A673 (cell line): ENCODE results near the gene ZP2. TPM values are rescaled to one million over a fixed set of nuclear protein-coding genes. Genes with fewer than 3 reads are reported as not detected.

Experiments
- BruUV-seq: library from RNA; stranded (reverse); fragments of 400-500 nt; replicated peaks from 2 replicates; lab custom pipeline; 2021; lab: Mats Ljungman, UMichigan
- CTCF ChIA-PET: fragments of 300-600 bp; sonication (Branson Sonifier 250); formaldehyde crosslinking; loops from one replicate; lab custom pipeline; 2022; ENCODE audit warnings: antibody characterized with exemption; lab: Charles Lee
- POLR2A ChIA-PET: fragments of 300-600 bp; sonication (Branson Sonifier 250); formaldehyde crosslinking; loops from one replicate; lab custom pipeline; 2022; ENCODE audit warnings: antibody characterized with exemption; ENCODE audit not compliant: low non-redundant PET; lab: Charles Lee
- DNase-seq: peaks from one replicate; pipeline ENCODE4 v3.0.0-alpha.2; 2015; ENCODE audit warnings: low spot score
- H3K27ac ChIP-seq: fragments of 200-600 bp; sonication (generic); 2 replicates; pipeline ENCODE4 v1.5.1; 2016; ENCODE audit warnings: mixed run types, low read depth, mild to moderate bottlenecking, mixed read lengths, antibody characterized with exemption, low read length; ENCODE audit not compliant: poor library complexity, severe bottlenecking
- H3K27me3 ChIP-seq: fragments of 200-600 bp; sonication (generic); replicated peaks from 2 replicates; pipeline ENCODE4 v1.6.1; 2017; ENCODE audit warnings: mixed run types, low read depth, mild to moderate bottlenecking, mixed read lengths, antibody characterized with exemption, low read length; ENCODE audit not compliant: insufficient read depth, poor library complexity
- H3K36me3 ChIP-seq: fragments of 200-600 bp; sonication (generic); 2 replicates; pipeline ENCODE4 v1.6.1; 2016; ENCODE audit warnings: mixed run types, mild to moderate bottlenecking, mixed read lengths, antibody characterized with exemption, low read length; ENCODE audit not compliant: insufficient read depth, poor library complexity, severe bottlenecking
- H3K4me1 ChIP-seq: fragments of 200-600 bp; sonication (generic); 2 replicates; pipeline ENCODE4 v1.6.1; 2017; ENCODE audit warnings: mixed run types, mild to moderate bottlenecking, mixed read lengths, antibody characterized with exemption, low read length; ENCODE audit not compliant: insufficient read depth, poor library complexity, severe bottlenecking
- H3K4me3 ChIP-seq: fragments of 200-600 bp; sonication (generic); 2 replicates; pipeline ENCODE4 v1.5.1; 2016; ENCODE audit warnings: low read depth, mixed run types, mild to moderate bottlenecking, mixed read lengths, low read length; ENCODE audit not compliant: poor library complexity, severe bottlenecking
- H3K9me3 ChIP-seq: fragments of 200-600 bp; sonication (generic); 2 replicates; pipeline ENCODE4 v1.6.1; 2016; ENCODE audit warnings: mixed run types, low read depth, mild to moderate bottlenecking, mixed read lengths, antibody characterized with exemption, low read length; ENCODE audit not compliant: poor library complexity, severe bottlenecking
- EZH2 ChIP-seq: fragments of 200-600 bp; sonication (generic); IDR thresholded peaks from 2 replicates; pipeline ENCODE4 v1.6.1; 2017; ENCODE audit warnings: borderline replicate concordance, low read depth, mild to moderate bottlenecking, mixed read lengths, antibody characterized with exemption, low read length; ENCODE audit not compliant: poor library complexity, severe bottlenecking
- intact Hi-C: fragments of 100-400 bp; cut with micrococcal nuclease; formaldehyde crosslinking; loops from one replicate; pipeline ENCODE4 v1.10.0; 2022; ENCODE audit not compliant: unreplicated experiment
- total RNA-seq: library from RNA; stranded (reverse); gene quantifications from 2 replicates; pipeline ENCODE4 v1.2.3, GENCODE V29; 2021
- TF ChIP-seq, protein P1 (sequence below): fragments of 300-800, 200-600 bp; sonication (generic); conservative IDR thresholded peaks from 2 replicates; pipeline ENCODE4 v1.5.1; 2017; ENCODE audit warnings: low read depth, mild to moderate bottlenecking, antibody characterized with exemption, low read length, moderate library complexity, mixed read lengths

The ZP2 gene
- total RNA-seq, 1 experiment from 2014 or later = not detected

DNA sequence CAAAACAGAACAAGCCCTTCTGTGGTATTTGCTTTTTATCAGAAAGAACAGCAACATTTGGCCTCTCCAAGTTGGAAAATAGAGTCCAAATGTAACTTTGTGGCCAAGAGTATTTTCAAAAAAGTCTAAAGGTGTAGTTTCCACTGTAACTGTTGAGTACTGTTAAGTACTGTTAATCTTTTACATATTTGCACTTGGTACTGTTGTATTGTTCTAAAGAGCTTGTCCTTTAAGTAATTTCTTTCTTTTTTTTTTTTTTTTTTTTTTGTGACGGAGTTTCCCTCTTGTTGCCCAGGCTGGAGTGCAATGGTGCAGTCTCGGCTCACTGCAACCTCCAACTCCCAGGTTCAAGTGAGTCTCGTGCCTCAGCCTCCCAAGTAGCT is 31.4 kb downstream of the ZP2 start:
- TF ChIP-seq EZH2 = no peak
- TF ChIP-seq, protein P1, sequence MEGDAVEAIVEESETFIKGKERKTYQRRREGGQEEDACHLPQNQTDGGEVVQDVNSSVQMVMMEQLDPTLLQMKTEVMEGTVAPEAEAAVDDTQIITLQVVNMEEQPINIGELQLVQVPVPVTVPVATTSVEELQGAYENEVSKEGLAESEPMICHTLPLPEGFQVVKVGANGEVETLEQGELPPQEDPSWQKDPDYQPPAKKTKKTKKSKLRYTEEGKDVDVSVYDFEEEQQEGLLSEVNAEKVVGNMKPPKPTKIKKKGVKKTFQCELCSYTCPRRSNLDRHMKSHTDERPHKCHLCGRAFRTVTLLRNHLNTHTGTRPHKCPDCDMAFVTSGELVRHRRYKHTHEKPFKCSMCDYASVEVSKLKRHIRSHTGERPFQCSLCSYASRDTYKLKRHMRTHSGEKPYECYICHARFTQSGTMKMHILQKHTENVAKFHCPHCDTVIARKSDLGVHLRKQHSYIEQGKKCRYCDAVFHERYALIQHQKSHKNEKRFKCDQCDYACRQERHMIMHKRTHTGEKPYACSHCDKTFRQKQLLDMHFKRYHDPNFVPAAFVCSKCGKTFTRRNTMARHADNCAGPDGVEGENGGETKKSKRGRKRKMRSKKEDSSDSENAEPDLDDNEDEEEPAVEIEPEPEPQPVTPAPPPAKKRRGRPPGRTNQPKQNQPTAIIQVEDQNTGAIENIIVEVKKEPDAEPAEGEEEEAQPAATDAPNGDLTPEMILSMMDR = no peak
- DNase-seq = no peak
- Histone ChIP-seq H3K36me3 (no peaks in the 10 kb centered on the region), H3K4me3 (no peak overlapping the region), H3K27ac (no peak overlapping the region), H3K27me3 (no peaks in the 10 kb centered on the region), H3K9me3 (no peaks in the 10 kb centered on the region), H3K4me1 (no peaks in the 10 kb centered on the region)
- intact Hi-C loops = no loop called here
- no TSS peak for BruUV-seq
- ChIA-PET POLR2A (no interaction called here), CTCF (no interaction called here)

DNA sequence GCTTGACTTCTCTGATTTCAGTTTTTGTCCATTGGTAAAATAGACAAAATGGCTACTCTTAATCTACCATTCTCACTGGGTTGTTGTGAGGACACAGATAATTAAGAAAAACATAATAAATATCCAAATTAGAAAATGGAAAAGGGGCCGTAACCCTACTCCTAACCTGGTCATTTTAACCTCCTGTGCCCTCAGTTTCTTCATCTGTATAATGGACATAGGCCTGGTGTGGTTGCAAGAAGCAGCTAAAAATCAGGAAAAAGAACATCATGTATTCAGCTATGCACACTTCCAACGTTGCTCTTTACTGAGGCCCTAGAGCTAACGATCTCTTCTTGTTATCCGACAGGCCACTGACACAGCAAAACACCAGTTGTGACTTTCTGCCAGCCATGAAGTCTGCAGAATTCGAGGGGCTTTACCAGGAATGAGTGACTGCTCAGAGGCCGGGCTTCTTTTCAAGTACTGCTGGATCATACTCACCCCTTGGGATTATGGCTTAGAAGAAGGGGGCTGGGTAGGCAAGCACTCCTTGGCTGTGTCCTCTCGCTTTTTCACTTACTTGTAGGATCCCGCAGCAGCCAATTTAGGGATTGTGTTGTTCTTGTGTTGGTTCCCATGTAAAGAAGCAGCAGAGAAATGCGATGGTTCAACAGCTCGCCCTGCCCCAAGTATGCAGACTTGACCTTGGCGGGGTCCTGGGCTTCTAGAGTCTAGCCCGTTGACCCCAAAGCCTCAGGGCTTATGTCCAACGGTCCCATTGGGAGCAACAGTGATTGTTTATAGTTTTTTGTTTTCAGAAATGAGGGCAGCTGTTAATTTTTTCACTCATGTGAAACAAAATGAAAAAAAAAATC is 32.0 kb downstream of the ZP2 start:
- no peaks in the 10 kb centered on the region for H3K4me1 ChIP-seq
- POLR2A ChIA-PET = no interaction called here

DNA sequence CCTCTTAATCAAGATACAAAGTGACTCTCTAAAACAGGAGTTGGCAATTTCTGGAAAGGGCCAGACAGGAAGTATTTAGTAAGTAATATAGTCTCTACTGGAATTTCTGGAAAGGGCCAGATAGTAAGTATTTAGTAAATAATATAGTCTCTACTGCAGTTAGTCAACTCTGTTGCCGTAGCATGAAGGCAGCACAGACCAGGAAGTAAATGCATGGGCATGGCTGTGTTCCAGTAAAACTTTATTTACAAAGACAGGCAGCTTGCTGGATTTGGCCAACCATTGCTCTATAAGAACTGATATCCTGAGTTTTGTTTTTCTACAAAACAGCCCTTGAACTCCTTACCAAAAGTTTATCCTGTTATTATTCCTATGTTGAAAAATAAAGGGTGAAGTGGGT is 36.0 kb downstream of the ZP2 start:
- intact Hi-C loops = no loop called here
- Histone ChIP-seq H3K36me3 (no peaks in the 10 kb centered on the region), H3K4me1 (no peaks in the 10 kb centered on the region), H3K27ac (no peak overlapping the region), H3K9me3 (no peaks in the 10 kb centered on the region), H3K4me3 (no peak overlapping the region), H3K27me3 (no peaks in the 10 kb centered on the region)
- no peak for DNase-seq
- CTCF ChIA-PET = no interaction called here
- POLR2A ChIA-PET = no interaction called here
- no TSS peak for BruUV-seq
- TF ChIP-seq, protein P1 = no peak
- no peak for TF ChIP-seq EZH2

More for the DNA sequence above, 32.0 kb downstream of the ZP2 start:
- Histone ChIP-seq H3K9me3 (no peaks in the 10 kb centered on the region), H3K27me3 (no peaks in the 10 kb centered on the region), H3K36me3 (no peaks in the 10 kb centered on the region), H3K4me3 (no peak overlapping the region), H3K27ac (no peak overlapping the region)
- intact Hi-C loops = no loop called here
- BruUV-seq = no TSS peak
- CTCF ChIA-PET = no interaction called here
- no peak for TF ChIP-seq EZH2
- TF ChIP-seq, protein P1 = no peak
- no peak for DNase-seq
